Measurements from ENCODE around the gene PITX1. TPM values are rescaled to one million over a fixed set of nuclear protein-coding genes. Genes with fewer than 3 reads are reported as not detected.

PITX1 gene
- total and polyA plus RNA-seq, 2 donors (not counting 3 experiments of a cell fraction or from before 2014, with no cell fraction given): 0.48 to 6.0 TPM

GRCh38 chr5:135065306-135066265 is 31.6 kb upstream of the PITX1 start:
- no peak overlapping the region for H2AFZ ChIP-seq (ENCODE audit: low read depth, low read length)
- H3K4me3 ChIP-seq (replicated peaks in 1 of 3; ENCODE audit: insufficient read depth in 1 of 3, low read depth in 1 of 3, low read length in 3 of 3): no peak overlapping the region
- intact Hi-C loops (cut with micrococcal nuclease) (no loop called here), dilution Hi-C loops (cut with MboI; ENCODE audit: extremely low pct_ligation_motif_present, low sequenced_read_pairs) (no loop called here)
- CTCF ChIA-PET: no interaction called here
- no peaks in the 10 kb centered on the region for H3K36me3 ChIP-seq (ENCODE audit: control insufficient read depth in 2 of 2, extremely low read depth in 1 of 2, insufficient read depth in 2 of 2, low read length in 2 of 2)
- no peak overlapping the region for H3K9ac ChIP-seq (replicated peaks; ENCODE audit: extremely low read depth, insufficient read depth, low read length)
- no peaks in the 10 kb centered on the region for H3K27me3 ChIP-seq (ENCODE audit: control insufficient read depth in 2 of 2, insufficient read depth in 2 of 2, low read length in 2 of 2)
- H3K4me1 ChIP-seq (ENCODE audit: control insufficient read depth, extremely low read depth, insufficient read depth, low read length): no peaks in the 10 kb centered on the region
- H3K4me2 ChIP-seq (ENCODE audit: insufficient read depth, low read length): no peak overlapping the region
- no TSS peak for BruUV-seq (replicated peaks)
- DNase-seq (ENCODE audit: low read depth, low spot score) (no peak), FAIRE-seq (no peak)
- no peaks in the 10 kb centered on the region for H3K9me1 ChIP-seq (replicated peaks; ENCODE audit: control insufficient read depth, extremely low read depth, insufficient read depth, low read length)
- H3K79me2 ChIP-seq (ENCODE audit: control insufficient read depth, insufficient read depth, low read length): no peaks in the 10 kb centered on the region
- TF ChIP-seq FOS (IDR thresholded peaks at IDR 0.05; ENCODE audit: borderline replicate concordance, insufficient read depth, low read length) (no peak), CTCF (IDR thresholded peaks at IDR 0.05; ENCODE audit: extremely low read depth in 1 of 2, insufficient read depth in 1 of 2, low read depth in 1 of 2, low read length in 2 of 2) (no peak), MYC (IDR thresholded peaks at IDR 0.05; ENCODE audit: low read depth, low read length) (no peak), JUN (IDR thresholded peaks at IDR 0.05; ENCODE audit: borderline replicate concordance, insufficient read depth, insufficient read length, low read depth) (no peak), GATA2 (IDR thresholded peaks at IDR 0.05; ENCODE audit: insufficient read depth, insufficient read length, low read depth, low read length) (no peak), POLR2AphosphoS5 (IDR thresholded peaks at IDR 0.05; ENCODE audit: insufficient read depth, low read depth, low read length) (no peak), POLR2A (IDR thresholded peaks at IDR 0.05; ENCODE audit: low read depth, low read length) (no peak), EZH2 (IDR thresholded peaks at IDR 0.05; ENCODE audit: borderline replicate concordance, low read depth, low read length, severe bottlenecking) (no peak)
- TF ChIP-seq, protein P1, sequence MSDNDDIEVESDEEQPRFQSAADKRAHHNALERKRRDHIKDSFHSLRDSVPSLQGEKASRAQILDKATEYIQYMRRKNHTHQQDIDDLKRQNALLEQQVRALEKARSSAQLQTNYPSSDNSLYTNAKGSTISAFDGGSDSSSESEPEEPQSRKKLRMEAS (IDR thresholded peaks at IDR 0.05; ENCODE audit: insufficient read depth, insufficient read length): no peak
- H3K9me3 ChIP-seq (replicated peaks; ENCODE audit: control insufficient read depth, insufficient read depth, low read length): no peaks in the 10 kb centered on the region
- H3K27ac ChIP-seq (ENCODE audit: insufficient read depth, low read depth, low read length): no peak overlapping the region
- POLR2A ChIA-PET: no interaction called here
- H4K20me1 ChIP-seq (replicated peaks; ENCODE audit: control insufficient read depth, extremely low read depth, insufficient read depth, low read length): no peaks in the 10 kb centered on the region
